GM21360 (cell line): ENCODE measurements around the gene SLC35F6.
"Not testable (repeated sequence)": the region's sequence is repeated elsewhere in the genome, so short reads cannot be mapped to it uniquely, and the experiment has no call there.

Experiments
- ATAC-seq: cut with Tn5 transposase; IDR thresholded peaks from one replicate; pipeline ENCODE4 v1.9.1; 2021; ENCODE audit warnings: mild to moderate bottlenecking, moderate library complexity; ENCODE audit not compliant: unreplicated experiment

The SLC35F6 gene

GRCh38 chr2:26730549-26731344, 33.3 kb upstream of the SLC35F6 start:
- ATAC-seq, result no peak

- no peak for ATAC-seq
Observed at GRCh38 chr2:26731714-26732113, 32.4 kb upstream of the SLC35F6 start.

GRCh38 chr2:26732446-26732845, 31.6 kb upstream of the SLC35F6 start:
- no peak for ATAC-seq

- no peak for ATAC-seq
Observed at GRCh38 chr2:26733413-26733812, 30.7 kb upstream of the SLC35F6 start.

GRCh38 chr2:26735097-26735496, 29.0 kb upstream of the SLC35F6 start:
- ATAC-seq, result no peak

- ATAC-seq, result no peak
Observed at GRCh38 chr2:26735883-26736588, 28.0 kb upstream of the SLC35F6 start.

GRCh38 chr2:26737221-26737620, 26.9 kb upstream of the SLC35F6 start:
- no peak for ATAC-seq

- ATAC-seq, result no peak
Observed at GRCh38 chr2:26738481-26738880, 25.6 kb upstream of the SLC35F6 start.

- ATAC-seq, result no peak
Observed at GRCh38 chr2:26739514-26739913, 24.6 kb upstream of the SLC35F6 start.

GRCh38 chr2:26740346-26740745, 23.7 kb upstream of the SLC35F6 start:
- ATAC-seq, result no peak

- ATAC-seq, result no peak
Observed at GRCh38 chr2:26740890-26741302, 23.2 kb upstream of the SLC35F6 start.

GRCh38 chr2:26742048-26742770, 21.9 kb upstream of the SLC35F6 start:
- ATAC-seq, result no peak

- no peak for ATAC-seq
Observed at GRCh38 chr2:26743852-26744251, 20.2 kb upstream of the SLC35F6 start.

- ATAC-seq, result no peak
Observed at GRCh38 chr2:26744953-26745352, 19.1 kb upstream of the SLC35F6 start.

- no peak for ATAC-seq
Observed at GRCh38 chr2:26745609-26746327, 18.3 kb upstream of the SLC35F6 start.

GRCh38 chr2:26746934-26747333, 17.1 kb upstream of the SLC35F6 start:
- no peak for ATAC-seq

- not testable (repeated sequence) for ATAC-seq
Observed at GRCh38 chr2:26749787-26750420, 14.2 kb upstream of the SLC35F6 start.

- ATAC-seq, result not testable (repeated sequence)
Observed at GRCh38 chr2:26750467-26750866, 13.6 kb upstream of the SLC35F6 start.

- ATAC-seq, result no peak
Observed at GRCh38 chr2:26752656-26753055, 11.4 kb upstream of the SLC35F6 start.

- ATAC-seq, result no peak
Observed at GRCh38 chr2:26754539-26754938, 9.5 kb upstream of the SLC35F6 start.
